SH-SY5Y (cell line): ENCODE data around the gene GUK1.

Experiments
- GATA2 ChIP-seq: IDR thresholded peaks from 2 replicates; pipeline ENCODE4 v1.6.1; 2011; ENCODE audit warnings: mild to moderate bottlenecking, low read depth, low read length
- GATA3 ChIP-seq: IDR thresholded peaks from 2 replicates; pipeline ENCODE4 v1.6.1; 2011; ENCODE audit warnings: low read depth, mild to moderate bottlenecking, low read length, moderate library complexity

The GUK1 gene

GRCh38 chr1:228147151-228147693 is 7.1 kb downstream of the GUK1 start:
- TF ChIP-seq GATA2, result no peak
- no peak for TF ChIP-seq GATA3

- TF ChIP-seq GATA2 (no peak), GATA3 (no peak)
Observed at GRCh38 chr1:228147768-228148167, 7.7 kb downstream of the GUK1 start.

DNA sequence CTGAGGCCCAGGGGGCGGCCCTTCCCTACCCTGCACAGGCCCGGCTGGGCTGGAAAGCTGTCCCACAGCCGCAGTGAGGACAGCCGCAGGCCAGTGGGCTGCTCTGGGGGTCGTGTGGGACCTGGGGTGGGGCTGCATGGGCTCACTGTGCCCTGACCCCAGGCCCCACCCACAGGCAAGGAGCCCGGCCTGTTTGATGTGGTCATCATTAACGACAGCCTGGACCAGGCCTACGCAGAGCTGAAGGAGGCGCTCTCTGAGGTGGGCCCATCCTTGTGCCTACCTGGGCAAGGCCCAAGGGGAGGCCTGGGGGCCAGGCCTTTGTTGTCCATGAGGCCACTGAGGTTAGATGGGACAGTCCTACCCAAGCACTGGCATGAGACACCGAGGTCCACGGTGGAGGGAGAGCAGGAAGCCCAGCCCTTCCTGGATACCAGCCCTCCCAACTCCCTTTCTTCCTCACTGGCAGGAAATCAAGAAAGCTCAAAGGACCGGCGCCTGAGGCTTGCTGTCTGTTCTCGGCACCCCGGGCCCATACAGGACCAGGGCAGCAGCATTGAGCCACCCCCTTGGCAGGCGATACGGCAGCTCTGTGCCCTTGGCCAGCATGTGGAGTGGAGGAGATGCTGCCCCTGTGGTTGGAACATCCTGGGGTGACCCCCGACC is 8.2 kb downstream of the GUK1 start:
- TF ChIP-seq GATA3, result no peak
- no peak for TF ChIP-seq GATA2

GRCh38 chr1:228148935-228149405 is 8.9 kb downstream of the GUK1 start:
- TF ChIP-seq GATA3 (no peak), GATA2 (no peak)

DNA sequence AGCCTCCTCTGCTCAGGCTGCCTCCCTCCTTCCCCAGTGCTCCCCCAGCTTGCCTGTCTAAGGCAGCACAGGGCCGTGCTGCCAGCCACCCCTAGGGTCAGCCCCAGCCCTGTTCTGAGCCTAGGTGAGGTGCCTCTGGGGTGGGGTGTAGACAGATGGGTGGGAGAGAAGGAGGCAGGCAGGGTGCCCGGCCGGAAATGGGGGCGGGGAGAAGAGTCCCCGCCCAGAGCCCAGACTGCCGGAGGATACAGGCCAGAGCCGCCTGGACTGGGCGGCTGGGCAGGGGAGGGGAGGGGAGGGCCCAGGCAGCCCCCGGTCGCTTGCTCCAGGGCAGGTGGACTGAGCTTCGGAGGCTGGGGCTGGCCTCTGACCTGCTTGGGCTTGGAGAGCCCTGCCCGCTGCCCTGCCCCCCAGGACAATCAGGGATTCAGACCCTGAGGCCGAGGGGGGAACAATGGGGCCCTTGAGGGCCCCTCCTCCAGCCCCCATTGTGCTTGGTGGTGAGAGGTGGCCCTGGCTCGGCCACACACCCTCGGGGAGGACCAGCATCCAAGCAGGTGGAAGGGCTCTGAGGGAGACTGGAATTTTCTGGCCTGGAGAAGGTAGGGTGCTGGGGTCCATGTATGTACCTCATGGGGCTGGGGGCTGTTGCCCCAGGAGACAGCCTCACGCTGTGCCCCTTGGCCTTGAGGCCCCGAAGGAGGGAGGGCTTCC is 9.5 kb downstream of the GUK1 start, which contains the start of gene GJC2:
GJC2 (plus strand) TSS at position 525 of the 714 bp plus-strand sequence. CDS start 7,829 bp downstream, outside the sequence.
- TF ChIP-seq GATA3 (no peak), GATA2 (no peak)

DNA sequence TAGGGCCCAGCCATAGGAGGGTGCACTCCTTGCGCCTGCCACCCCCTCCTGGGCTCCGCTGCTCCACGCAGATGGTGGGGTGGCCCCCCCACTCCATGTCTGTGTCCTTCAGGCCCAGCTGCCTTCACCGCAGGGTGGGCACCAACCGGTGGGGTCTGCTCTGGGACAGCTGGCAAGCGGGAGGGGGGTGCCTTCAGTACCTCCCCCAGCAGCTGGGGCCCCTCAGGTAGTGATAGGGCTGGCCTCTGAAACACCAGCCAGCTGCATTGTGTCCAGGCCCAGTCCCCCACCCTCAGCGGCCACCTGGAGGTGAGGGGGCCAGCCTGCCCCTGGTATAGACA is 10.0 kb downstream of the GUK1 start:
- no peak for TF ChIP-seq GATA3
- no peak for TF ChIP-seq GATA2

DNA sequence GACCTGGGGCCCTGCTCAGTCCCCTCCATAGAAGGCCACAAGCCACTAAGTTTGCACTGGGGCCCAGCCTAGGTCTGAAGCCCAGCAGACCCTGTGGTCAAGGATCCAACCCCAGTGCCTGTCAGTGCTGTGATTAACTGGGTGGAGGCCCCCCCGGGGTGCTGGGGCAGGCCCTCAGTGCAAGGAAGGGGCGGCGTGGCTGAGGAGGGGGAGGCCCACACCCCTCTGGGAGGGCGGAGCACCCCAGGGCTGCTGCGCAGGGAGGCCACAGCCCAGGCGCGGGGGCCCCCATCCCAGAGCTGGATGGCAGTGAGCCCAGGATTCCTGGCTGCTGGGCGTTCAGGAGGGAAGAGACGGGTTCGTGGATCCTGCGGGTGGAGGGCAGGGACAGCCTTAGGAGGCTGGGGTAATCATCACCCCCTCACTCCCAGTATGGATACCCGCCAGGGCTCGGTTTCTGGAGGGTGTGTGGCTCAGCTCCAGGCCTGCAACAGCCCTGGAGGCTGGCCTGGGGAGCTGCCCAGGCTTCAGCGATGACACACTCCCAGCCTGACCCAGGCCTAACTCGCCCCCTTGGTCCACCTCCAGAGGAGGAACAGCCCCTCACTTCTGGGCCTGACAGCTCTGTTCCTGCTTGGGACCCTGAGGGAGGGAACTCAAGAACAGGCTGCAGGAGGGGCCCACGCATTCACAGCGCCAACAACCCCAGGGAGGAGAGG is 10.5 kb downstream of the GUK1 start:
- TF ChIP-seq GATA3, result no peak
- TF ChIP-seq GATA2, result no peak

GRCh38 chr1:228151180-228151925 is 11.3 kb downstream of the GUK1 start:
- no peak for TF ChIP-seq GATA2
- no peak for TF ChIP-seq GATA3

DNA sequence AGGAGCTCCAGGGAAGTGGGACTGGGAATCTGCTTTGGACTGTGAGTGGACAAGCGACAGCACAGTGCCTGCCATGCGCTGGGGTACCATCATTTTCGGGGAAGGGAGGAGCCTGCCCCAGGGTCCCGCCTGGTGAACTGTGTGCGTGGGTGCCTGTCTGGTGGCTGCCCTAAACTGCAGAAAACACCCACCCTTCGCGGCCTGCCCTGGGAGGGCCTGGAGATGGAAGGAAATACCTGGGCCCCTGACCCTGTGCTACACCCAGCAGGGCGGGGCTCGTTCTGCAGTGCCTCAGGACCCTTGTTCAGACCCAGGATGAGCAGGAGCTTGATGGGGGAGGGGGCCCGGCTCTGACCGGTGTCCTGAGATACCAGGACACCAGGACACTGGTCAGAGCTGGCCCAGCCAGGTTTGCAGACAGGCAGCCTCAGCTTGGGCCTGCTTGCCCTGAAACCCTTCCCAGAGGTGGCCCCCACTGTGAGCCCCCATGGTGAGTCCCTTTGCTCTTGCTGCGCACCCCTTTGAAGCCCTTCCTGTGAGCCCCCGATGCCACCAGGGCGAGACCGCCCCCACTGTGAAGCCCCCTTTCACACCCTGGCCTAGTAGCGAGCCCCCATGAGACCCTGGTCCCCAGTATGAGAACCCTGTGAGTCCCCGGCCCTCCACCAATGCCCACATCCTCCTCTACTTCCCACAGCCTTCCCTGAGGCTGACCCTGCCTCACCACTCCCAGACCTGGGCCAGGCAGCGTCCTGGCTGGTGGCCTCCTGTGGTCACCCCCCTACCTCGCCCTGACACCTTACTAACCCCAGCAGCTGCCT is 12.2 kb downstream of the GUK1 start:
- no peak for TF ChIP-seq GATA3
- no peak for TF ChIP-seq GATA2

DNA sequence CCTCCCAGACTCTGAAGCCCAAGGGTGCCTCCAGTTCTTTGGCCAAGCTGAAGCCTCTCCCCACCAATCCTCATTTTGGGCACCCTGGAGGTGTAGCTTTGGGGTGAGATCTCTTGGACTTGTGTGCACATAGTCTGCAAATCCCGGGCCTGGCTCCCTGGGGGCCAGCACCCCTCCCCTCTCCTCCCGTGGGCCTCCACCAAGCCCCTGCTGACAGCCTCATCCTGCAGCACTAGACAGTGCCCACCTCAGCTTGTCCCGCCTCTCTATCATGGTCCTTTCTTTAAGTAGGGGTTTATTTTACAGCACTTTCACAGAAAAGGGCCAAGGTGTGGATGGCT is 12.8 kb downstream of the GUK1 start:
- TF ChIP-seq GATA3 (no peak), GATA2 (no peak)

- TF ChIP-seq GATA2 (no peak), GATA3 (no peak)
Observed at GRCh38 chr1:228154021-228154669, 14.1 kb downstream of the GUK1 start.

DNA sequence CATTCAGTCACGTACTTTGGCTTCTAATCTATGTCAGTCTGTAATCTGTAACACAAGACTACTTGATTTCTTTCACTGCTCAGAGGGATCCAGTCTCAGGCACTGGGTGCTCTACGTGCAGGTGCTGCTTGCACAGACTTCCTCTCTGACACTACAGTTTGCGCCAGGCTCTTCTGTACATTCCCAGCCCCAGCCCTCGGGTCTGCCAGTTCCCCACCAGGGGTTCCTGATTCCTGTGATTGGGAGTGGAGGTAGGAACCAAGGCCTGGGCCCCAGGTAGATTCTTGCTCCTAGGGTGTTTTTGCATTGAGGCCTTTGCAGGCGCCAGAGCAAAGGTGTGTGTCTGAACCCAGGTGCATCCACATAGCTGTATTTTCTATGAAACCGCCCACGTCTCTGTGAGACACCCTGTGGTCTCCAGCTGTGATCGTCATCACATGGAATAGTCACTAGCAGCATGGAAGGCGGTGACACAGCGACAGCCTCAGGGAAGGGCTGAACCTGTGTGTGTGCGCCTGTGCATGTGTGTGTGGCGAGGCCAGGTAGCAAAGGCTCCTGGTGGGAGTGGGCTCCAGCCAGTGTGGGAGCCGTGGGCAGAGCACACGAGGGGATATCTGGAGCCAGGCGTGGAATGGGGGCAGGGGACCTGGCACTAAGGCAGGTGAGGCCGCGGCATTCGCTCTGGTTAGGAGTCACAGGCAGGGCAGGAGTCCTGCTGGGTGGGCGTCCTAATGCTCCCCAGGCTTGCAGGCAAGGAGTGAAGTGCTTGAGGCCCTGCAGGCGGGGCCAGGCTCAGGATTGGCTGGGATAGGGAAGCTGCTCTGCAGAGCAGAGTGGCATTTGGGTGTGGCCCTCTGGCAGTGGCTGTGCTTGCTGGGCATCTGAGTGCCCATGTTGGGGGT is 14.8 kb downstream of the GUK1 start:
- no peak for TF ChIP-seq GATA3
- TF ChIP-seq GATA2, result no peak
